ENCODE results near the gene ETV7. TPM values are rescaled to one million over a fixed set of nuclear protein-coding genes. Genes with fewer than 3 reads are reported as not detected.

ETV7 gene
- total and polyA plus RNA-seq, 2 of the 13 experiments (the other 11 are each of a cell fraction or from before 2014, with no cell fraction given), result not detected

GRCh38 chr6:36340618-36341454, 46.6 kb downstream of the ETV7 start (continued):
- TF ChIP-seq SNAPC4 (CRISPR knock-in tag; IDR thresholded peaks at IDR 0.05) (no peak), AFF4 (CRISPR knock-in tag; IDR thresholded peaks at IDR 0.05) (no peak), NFRKB (IDR thresholded peaks at IDR 0.05) (no peak), ZSCAN31 (CRISPR knock-in tag; IDR thresholded peaks at IDR 0.05; ENCODE audit: low read depth) (no peak), SKIL (CRISPR knock-in tag; IDR thresholded peaks at IDR 0.05; ENCODE audit: borderline replicate concordance) (no peak), TBL1XR1 (IDR thresholded peaks at IDR 0.05; ENCODE audit: borderline replicate concordance, low read length, partially characterized antibody) (no peak), IRF9 (CRISPR knock-in tag; IDR thresholded peaks at IDR 0.05; ENCODE audit: borderline replicate concordance) (no peak), NCOA1 (CRISPR knock-in tag; IDR thresholded peaks at IDR 0.05) (no peak), TRIM24 (CRISPR knock-in tag; IDR thresholded peaks at IDR 0.05) (no peak), ZNF33A (CRISPR knock-in tag; IDR thresholded peaks at IDR 0.05; ENCODE audit: borderline replicate concordance) (no peak), HINFP (CRISPR knock-in tag; IDR thresholded peaks at IDR 0.05; ENCODE audit: low read depth) (no peak), TBP (CRISPR knock-in tag; IDR thresholded peaks at IDR 0.05) (no peak)
